ENCODE results near the gene AKR1B15.
"Not testable (repeated sequence)": the region's sequence is repeated elsewhere in the genome, so short reads cannot be mapped to it uniquely, and the experiment has no call there.

Gene AKR1B15
- 0 to 0.04 reads per million in 2 donors for total RNA-seq

- DNase-seq: no peak
Measured at GRCh38 chr7:134548877-134549276, at the start of gene AKR1B15. Gene AKR1B15 (plus strand): TSS chr7:134549110. CDS start chr7:134564620, 15,510 bp downstream.

- DNase-seq: no peak
Measured at GRCh38 chr7:134500406-134500805, 48.5 kb upstream of the AKR1B15 start.

GRCh38 chr7:134500982-134501381 is 47.9 kb upstream of the AKR1B15 start:
- no peak for DNase-seq

GRCh38 chr7:134502463-134503371 is 46.2 kb upstream of the AKR1B15 start:
- DNase-seq: no peak

- no peak for DNase-seq
Measured at GRCh38 chr7:134504660-134505164, 44.2 kb upstream of the AKR1B15 start.

GRCh38 chr7:134505856-134506255 is 43.1 kb upstream of the AKR1B15 start:
- no peak for DNase-seq

- DNase-seq: no peak
Measured at GRCh38 chr7:134509010-134509409, 39.9 kb upstream of the AKR1B15 start.

- DNase-seq: no peak
Measured at GRCh38 chr7:134510646-134511045, 38.3 kb upstream of the AKR1B15 start.

- DNase-seq: no peak
Measured at GRCh38 chr7:134512271-134512670, 36.6 kb upstream of the AKR1B15 start.

GRCh38 chr7:134513169-134513752 is 35.6 kb upstream of the AKR1B15 start:
- DNase-seq: no peak

- DNase-seq: no peak
Measured at GRCh38 chr7:134514106-134514505, 34.8 kb upstream of the AKR1B15 start.

- DNase-seq: no peak
Measured at GRCh38 chr7:134514663-134515062, 34.2 kb upstream of the AKR1B15 start.

- no peak for DNase-seq
Measured at GRCh38 chr7:134515569-134516468, 33.1 kb upstream of the AKR1B15 start.

GRCh38 chr7:134520130-134520529 is 28.8 kb upstream of the AKR1B15 start:
- no peak for DNase-seq

GRCh38 chr7:134522601-134523000 is 26.3 kb upstream of the AKR1B15 start:
- no peak for DNase-seq

GRCh38 chr7:134525449-134525848 is 23.5 kb upstream of the AKR1B15 start:
- not testable (repeated sequence) for DNase-seq

GRCh38 chr7:134526552-134527248 is 22.2 kb upstream of the AKR1B15 start:
- DNase-seq: not testable (repeated sequence)

GRCh38 chr7:134527979-134528371 is 20.9 kb upstream of the AKR1B15 start:
- no peak for DNase-seq

- DNase-seq: no peak
Measured at GRCh38 chr7:134528749-134529148, 20.2 kb upstream of the AKR1B15 start.

- DNase-seq: no peak
Measured at GRCh38 chr7:134530460-134530859, 18.4 kb upstream of the AKR1B15 start.

- no peak for DNase-seq
Measured at GRCh38 chr7:134532180-134532953, 16.5 kb upstream of the AKR1B15 start.

- no peak for DNase-seq
Measured at GRCh38 chr7:134532954-134533218, 16.0 kb upstream of the AKR1B15 start.
